SK-N-MC (cell line): ENCODE results near the gene SEL1L2.

Experiments
- EZH2 ChIP-seq: fragments of 200-600 bp; sonication (generic); IDR thresholded peaks from one replicate; pipeline ENCODE4 v1.6.1; 2017; ENCODE audit warnings: antibody characterized with exemption
- FOXP2 ChIP-seq: optimal IDR thresholded peaks from 2 replicates; pipeline ENCODE3; 2011; ENCODE audit warnings: mild to moderate bottlenecking, moderate library complexity; ENCODE audit not compliant: insufficient read depth; ENCODE audit errors: extremely low read length, control extremely low read depth
- POLR2AphosphoS5 ChIP-seq: IDR thresholded peaks from 2 replicates; pipeline ENCODE4 v1.6.1; 2012; ENCODE audit warnings: mild to moderate bottlenecking, low read depth, low read length, borderline replicate concordance

GRCh38 chr20:13819885-13820645 is 170.3 kb downstream of the SEL1L2 start:
- TF ChIP-seq EZH2 (no peak), POLR2AphosphoS5 (no peak), FOXP2 (no peak)
